Stimulated activated CD4-positive, alpha-beta T cell treated with anti-CD3 and anti-CD28 coated beads, Interleukin-4, amount 100 ng/mL, for 1 hour (primary cell): ENCODE data around the gene CDIPT.

Source experiments
- DNase-seq: peaks from one replicate; pipeline ENCODE4 v3.0.0-alpha.2; 2020

The CDIPT gene

DNA sequence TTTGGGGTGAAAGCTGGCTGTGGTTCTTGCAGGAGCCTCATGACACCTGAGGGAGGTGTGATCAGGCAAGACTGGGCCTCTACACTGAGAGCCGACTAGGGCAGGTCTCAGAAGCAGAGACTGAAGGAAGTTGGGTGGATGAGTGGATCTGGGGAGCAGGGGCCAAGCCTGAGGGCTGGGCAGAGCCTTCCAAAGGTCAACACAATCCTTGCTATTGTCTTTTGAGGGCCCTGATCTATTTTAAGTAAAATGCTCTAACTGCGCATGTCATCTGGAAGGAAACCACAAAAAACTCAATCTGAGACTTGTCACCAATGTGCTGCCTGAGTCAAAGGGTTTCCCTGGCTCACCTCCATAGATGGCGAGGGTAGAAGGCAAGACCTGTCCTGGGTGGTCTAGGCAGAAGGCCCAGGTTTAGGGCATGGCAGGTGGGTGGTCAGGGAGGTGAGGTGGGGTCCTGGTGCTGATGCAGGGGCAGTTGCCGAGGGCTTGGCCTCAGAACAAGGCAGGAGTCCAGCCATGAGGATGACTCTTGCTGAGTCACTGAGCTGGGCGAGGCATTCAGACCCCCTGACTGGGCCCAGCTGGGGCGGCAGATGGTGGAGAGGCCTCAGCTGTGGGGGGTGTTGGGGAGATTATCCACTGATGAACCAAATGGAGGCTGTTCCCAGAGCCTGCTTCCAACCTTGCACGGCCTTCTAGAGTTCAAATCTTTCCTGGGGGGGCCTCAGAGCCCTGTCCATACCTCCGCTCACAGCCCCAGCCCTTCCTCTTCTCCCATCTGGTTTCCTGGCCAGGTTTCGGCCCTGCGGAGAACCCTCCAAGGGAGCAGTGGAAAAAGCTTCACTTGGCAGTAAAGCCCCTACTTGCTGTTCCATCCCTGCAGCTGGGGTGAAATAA, 37.6 kb downstream of the CDIPT start:
- DNase-seq: peak; percentile 37

DNA sequence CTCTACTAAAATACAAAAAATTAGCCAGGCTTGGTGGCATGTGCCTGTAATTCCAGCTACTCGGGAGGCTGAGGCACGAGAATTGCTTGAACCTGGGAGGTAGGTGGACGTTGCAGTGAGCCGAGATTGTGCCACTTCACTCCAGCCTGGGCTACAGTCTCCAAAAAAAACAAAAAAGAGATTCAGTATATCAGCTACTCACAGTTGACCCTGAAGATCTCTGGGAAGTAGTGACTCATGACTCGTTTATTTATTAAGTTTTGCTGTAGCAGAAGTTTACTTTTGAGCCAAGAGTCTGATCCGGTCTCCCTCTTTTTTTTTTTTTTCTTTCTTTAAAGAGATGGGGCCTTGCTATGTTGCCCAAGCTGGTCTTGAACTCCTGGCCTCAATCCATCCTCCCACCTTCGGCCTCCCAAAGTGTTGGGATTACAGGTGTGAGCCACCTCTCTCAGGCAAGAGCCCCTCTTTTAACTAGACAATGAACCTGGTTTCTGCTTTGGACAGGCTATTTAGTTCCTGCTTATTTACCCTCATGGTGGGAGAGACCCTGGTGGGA, 38.4 kb downstream of the CDIPT start:
- no peak for DNase-seq

DNA sequence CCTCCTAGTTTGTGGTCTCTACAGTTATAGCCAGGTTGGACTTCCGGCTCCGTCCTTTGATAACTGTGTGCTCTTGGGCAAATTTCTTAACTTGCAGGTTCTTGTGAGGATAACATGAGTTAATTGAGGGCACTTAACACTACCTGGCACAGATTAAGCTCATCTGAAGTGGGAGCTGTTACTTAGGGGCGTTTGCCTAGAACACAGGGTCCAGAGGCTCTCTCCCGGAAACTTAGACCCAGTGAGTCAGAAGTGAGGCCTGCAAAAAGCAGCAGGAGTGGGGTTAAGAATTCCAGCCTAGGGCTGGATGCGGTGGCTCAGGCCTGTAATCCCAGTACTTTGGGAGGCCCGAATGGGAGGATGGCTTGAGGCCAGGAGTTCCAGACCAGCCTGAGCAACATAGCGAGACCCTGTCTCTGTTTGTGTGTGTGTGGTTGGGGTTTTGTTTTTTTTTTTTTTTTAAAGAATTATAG, 41.3 kb downstream of the CDIPT start:
- DNase-seq: no peak

DNA sequence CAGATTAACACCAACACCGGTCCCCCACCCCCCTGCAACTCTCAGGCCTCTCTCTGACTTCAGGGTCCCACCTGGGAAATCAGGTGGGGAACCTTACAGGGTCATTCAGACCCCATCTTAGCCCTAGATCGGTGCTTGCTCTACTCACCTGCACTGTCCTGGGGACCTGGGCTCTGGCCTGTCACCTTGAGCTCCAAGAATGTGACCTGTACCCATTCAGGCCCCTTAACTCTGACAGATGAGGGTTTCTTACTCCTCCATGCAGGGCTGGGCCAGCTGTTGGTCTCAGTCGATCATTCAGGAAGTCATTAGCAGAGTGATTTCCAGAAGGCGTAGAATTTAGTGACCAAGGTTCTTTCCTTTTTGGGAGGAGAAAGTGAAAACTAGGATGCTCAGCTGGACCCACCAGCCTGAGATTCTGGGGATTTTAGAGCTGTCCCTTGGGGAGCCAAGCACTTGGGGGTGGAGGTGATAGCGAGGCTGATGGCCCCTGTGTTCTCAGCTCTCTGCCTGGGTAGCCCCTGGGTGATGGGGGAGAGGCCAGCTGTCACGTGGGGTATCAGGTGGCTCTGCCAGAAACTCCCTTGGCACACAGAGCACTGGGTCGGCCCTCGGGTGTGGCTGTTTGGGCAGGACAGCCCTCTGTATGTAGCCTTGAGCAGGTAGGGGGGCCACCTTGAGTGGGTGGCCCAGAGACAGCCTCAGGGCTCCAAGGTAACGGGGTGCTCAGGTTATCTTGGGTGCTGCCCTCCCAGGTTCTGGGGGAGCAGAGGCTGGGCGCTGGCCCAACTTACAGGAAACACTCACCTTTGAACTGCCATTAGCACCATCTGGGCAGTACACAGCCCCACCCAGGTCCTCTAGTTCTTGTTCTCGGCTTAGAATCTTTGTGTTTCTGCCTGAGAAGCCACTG, 42.0 kb downstream of the CDIPT start:
- peak; percentile 50 for DNase-seq

DNA sequence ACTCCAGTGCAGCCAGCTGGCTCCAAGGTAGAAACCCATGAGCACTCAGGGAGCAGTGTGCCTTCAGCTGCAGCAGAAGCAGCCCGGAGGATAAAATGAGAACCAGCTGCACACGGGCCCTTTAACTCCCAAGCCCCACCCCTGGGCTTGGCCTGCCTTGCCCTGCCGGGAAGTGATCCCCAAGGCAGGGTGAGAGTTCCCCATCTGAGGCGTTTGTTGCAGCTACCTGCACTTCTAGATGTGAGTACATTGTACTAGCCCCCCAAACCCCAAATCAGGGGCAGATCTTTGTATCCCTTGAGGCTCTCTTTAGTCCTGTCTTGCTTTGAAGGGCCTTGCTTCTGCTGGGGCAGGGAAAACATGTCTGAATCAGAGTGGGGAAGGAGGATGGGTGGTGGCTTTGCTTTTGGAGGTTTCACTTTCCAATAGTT, 42.7 kb downstream of the CDIPT start, which contains the start of gene MVP:
MVP (plus strand) TSS at position 192 of the 431 bp plus-strand sequence. CDS start 10,088 bp downstream, outside the sequence.
- DNase-seq: peak; percentile 56

DNA sequence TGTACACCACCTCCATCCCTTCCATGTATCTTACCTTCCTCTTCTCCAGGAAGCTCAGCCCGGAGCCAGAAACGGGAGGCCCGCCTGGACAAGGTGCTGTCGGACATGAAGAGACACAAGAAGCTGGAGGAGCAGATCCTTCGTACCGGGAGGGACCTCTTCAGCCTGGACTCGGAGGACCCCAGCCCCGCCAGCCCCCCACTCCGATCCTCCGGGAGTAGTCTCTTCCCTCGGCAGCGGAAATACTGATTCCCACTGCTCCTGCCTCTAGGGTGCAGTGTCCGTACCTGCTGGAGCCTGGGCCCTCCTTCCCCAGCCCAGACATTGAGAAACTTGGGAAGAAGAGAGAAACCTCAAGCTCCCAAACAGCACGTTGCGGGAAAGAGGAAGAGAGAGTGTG, 43.5 kb downstream of the CDIPT start:
- DNase-seq: no peak

DNA sequence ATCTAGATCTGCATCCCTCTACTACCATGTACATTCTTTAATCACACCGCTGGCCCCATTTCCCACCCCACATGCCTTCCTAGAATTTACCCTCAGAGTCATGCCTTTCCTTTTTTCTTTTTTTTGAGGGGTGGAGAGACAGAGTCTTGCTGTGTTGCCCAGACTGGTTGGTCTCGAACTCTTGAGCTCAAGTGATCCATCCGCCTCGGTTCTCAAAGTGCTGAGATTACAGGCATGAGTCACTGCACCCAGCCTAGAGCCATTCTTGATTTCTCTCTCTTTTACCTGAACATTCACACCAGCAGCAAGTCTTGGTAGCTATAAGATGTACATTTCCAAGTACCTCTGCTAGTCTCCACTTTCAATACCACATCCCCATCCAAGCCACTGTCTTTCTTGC, 44.9 kb downstream of the CDIPT start:
- DNase-seq: no peak

DNA sequence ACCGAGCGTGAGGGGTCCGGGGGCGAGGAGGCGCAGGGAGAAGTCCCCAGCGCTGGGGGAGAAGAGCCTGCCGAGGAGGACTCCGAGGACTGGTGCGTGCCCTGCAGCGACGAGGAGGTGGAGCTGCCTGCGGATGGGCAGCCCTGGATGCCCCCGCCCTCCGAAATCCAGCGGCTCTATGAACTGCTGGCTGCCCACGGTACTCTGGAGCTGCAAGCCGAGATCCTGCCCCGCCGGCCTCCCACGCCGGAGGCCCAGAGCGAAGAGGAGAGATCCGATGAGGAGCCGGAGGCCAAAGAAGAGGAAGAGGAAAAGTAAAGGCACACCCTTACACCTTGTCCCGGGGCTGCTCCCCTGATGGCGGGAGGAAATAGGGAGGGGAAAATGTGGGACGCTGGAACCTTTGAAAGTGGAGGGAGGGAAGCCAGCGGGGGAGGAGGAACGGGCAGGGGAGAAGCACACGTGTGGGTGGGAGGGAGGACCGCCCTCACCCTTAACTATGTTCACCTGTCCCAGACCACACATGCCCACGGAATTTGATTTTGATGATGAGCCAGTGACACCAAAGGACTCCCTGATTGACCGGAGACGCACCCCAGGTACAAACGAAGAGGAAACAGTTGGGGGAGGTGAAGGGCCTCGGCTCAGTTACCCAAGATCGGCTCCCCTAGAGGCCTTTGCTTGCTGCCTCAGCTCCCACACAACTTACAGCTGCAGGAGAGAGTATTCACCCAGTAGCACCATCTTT, 46.2 kb downstream of the CDIPT start:
- DNase-seq: peak; percentile 61

DNA sequence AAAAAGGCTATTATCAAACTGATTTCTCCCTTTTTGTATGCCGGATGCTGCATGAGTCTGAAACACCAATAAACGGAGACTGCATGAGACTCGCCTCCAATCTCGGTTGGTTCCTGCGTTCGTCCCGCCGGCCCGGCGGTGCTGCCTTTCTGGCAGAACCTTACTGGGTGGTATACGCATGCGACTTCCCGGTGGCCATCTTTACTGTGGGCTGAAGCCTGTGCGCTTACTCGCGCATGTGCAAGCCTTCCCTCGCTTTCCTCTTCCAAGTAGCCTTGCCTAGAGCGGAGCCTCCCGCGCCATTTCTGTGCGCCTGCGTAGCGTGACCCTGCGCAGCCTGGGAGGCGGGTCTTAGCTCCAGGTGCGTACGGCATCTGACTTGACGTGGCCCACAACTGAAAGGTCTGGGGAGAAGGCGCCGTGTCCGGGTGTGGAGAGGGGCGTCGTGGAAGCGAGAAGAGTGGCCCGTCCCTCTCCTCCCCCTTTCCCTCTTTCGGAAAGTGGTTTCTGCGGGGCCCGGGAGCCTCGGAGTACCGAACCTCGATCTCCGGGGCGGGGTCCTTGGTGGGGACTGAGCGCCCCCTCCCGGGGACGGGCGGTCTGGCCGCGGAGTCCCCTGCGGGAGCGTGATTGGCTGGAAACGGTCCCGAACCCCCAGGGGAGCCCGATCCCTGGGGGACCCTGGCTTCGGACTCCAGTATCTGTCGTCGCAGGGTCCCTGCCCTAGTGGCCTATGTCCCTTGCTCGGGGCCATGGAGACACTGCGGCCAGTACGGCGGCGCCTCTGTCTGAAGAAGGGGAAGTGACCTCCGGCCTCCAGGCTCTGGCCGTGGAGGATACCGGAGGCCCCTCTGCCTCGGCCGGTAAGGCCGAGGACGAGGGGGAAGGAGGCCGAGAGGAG, 47.0 kb downstream of the CDIPT start, which contains the start of gene PAGR1:
PAGR1 (plus strand) TSS at position 360 of the 901 bp plus-strand sequence; CDS start at position 734, 374 bp downstream.
- peak; percentile 96 for DNase-seq

DNA sequence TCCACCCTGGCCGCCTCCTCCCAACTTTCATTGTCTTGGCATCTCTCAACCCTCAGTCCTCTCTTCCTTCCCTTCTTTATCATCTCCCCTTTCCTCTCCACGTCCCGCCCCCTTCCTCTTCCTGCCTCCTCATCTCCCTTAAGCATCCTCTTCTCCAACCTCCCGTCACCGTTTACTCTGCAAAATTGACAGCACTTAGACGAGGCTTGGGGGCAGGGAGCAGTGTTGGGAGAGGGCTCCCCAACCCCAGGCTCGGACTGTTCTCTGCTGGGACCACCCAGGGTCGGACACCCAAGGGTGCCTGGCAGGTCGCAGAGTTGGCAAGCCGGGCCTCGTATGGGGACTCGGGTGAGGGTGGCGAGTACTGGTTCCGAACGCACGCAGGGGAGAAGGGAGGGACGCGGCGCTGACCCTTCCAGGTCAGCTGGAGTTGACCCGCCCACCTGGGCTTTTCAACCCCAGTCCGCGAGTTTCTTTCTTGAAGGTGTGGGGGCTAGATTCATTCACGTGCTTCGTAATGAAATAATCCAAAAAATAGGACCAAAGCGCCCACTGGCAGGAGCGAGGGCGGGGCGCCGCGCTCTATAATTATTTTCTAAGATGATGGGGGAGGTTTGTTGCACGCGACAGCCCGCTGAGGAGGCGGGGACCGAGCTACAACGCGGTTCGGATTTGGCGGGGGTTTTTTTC, 47.8 kb downstream of the CDIPT start:
- peak; percentile 68 for DNase-seq

DNA sequence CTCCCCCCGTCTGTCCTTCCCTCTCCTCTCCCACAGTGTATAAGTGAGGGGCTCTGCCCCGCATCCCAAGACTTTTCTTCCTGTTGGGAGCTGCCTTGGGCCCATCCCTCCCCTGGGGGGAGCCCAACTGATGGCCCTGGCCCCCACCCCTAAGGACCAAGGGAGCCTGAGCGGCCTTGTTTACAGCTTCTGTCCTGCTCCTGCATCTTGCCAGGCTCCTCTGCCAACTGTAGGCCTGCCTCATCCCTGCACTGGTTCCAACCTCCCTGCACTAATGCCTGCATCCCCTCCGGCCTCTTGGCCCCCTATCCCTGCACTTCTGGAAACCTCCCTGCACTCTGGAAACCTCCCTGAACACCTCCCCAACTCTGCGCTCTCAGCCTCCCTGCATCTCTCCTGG, 48.4 kb downstream of the CDIPT start:
- DNase-seq: no peak

DNA sequence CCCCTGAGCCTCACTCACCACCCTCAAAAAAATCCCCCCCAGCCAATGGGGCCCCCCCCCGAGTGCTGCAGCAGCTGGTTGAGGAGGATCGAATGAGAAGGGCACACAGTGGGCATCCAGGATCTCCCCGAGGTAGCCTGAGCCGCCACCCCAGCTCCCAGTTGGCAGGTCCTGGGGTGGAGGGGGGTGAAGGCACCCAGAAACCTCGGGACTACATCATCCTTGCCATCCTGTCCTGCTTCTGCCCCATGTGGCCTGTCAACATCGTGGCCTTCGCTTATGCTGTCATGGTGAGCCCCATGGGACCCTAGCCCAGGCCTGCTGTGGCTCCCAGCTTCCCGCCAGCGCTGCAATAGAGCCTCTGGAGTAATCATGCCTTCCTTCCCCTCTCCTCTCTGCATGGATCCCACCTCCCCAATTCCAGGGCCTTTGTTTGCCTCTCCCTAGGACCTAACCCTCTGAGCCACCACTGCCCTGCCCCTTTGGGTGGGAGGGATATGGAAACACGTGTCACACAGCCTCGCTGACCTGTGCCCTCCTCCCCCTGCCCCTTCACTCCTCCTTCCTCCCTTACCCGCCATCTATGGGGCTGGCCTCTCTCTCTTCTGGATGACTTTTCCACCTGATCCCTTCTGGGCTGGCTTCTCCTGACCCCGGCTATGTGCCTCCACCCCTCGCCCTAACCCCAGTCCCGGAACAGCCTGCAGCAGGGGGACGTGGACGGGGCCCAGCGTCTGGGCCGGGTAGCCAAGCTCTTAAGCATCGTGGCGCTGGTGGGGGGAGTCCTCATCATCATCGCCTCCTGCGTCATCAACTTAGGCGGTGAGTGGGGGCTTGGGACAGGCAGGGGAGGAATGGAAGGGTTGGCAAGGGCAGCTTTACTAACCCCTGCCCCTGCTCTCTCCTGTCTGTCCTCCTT, 49.1 kb downstream of the CDIPT start:
- no peak for DNase-seq

DNA sequence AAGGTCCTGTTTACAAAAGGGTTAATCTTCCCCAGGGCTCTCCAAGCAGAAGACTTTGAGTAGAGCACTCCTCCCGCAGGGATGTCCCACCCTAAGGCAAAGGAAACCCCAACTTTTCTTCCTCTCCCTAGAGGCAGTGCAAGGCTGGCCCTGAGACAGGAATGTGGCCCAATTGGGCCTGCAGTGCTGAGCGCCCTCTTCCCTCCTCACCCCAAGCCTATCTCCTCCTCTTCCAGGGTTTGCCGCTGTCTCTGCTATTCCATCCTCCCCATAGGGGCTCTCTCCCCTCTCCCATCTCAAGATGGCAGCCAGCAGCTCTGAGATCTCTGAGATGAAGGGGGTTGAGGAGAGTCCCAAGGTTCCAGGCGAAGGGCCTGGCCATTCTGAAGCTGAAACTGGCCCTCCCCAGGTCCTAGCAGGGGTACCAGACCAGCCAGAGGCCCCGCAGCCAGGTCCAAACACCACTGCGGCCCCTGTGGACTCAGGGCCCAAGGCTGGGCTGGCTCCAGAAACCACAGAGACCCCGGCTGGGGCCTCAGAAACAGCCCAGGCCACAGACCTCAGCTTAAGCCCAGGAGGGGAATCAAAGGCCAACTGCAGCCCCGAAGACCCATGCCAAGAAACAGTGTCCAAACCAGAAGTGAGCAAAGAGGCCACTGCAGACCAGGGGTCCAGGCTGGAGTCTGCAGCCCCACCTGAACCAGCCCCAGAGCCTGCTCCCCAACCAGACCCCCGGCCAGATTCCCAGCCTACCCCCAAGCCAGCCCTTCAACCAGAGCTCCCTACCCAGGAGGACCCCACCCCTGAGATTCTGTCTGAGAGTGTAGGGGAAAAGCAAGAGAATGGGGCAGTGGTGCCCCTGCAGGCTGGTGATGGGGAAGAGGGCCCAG, 50.0 kb downstream of the CDIPT start:
- DNase-seq: no peak

DNA sequence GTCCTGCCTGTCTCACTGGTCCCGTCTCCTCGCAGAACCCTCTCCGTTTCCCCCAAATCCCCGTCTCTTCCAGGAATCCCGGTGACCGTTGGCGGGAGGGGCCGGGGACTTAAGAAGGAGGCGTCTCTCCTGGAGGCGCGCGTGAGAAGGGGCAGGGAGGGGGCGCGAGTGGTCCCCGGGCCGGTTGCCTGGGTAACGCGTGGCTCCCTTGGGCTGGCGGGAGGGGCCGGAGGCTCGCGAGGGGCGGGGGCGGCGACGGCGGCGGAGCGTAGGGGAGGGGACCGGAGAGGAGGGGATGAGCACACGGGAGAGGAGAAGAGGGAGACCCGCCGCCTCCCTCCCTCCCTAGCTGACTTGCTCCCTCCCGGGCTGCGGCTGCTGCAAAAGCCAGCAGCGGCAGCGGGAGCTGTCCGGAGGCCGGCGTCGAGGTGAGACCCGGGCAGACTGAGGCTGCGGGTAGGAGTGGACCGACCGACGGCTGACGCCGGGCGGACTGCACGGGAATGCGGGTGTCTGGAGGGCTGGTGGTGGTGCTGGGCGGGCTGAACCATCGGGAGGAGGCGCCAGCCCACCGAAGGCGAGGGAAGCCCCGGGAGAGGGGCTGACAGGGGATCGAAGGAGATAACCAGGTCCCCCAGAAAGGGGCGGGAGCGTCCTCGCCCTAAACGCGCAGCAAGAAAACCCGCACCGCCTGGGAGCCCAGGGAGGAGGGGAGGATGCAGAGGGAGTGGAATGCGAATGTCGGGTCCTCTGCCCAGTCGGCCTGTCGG, 50.9 kb downstream of the CDIPT start, which contains the start of gene PRRT2:
PRRT2 (plus strand) TSS at position 298 of the 770 bp plus-strand sequence. CDS start 862 bp downstream, outside the sequence.
- DNase-seq: peak; percentile 60

DNA sequence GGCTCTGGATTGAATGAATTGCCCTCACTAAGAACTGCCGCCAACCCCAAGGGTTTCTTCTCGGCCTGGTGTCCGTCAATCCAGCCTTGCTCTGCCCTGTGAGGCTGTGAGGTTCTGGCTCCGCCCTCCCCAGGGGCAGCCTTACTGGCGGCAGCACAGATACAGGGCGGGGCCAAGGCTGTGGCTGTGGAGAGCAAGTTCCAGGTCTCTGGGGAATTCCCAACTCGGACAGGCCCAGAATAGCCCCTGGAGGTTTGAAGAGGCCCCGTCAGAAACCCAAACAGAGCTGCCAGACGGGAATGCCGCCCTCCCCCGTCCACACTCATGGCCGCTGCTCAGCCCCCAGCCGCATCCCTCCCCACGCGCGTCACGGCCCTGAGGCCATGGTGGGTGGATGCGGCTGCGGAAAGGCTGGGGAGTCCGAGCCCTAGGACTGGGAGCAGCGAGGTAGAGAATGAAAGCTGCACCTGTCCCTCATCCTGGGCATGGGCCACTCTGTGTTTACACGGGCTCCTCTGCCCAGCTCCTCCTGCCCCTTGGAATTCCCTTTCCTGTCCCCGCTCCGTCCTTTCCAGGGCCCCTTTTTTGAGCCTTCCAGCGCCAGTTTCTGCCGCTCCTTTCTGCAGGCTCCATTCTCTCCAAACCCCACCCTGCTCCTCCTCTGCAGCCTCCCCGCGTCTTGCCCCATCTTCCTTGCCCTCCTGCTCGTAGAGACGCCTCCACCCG, 51.7 kb downstream of the CDIPT start:
- DNase-seq: peak; percentile 67

DNA sequence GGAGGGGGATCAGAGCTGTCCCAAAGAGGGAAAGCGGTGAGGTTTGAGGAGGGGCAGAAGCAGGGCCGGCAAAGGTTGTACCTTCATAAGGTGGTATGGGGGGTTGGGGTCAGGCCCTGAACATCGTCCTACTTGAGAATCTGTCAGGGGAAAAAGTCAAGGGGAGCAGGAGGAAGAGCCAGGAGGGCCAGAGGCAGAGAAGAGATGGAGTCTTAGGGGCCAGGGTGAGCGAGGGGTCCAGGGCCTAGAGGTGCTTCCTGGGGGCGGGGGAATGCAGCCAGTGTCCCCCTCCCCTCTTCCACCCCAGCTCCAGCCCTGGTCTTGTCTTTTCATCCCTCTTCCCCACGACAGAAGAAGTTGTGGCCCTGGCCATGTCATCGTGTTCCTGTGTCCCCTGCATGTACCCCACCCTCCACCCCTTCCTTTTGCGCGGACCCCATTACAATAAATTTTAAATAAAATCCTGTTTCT, 52.3 kb downstream of the CDIPT start:
- DNase-seq: no peak
